Stimulated activated CD4-positive, alpha-beta T cell treated with anti-CD3 and anti-CD28 coated beads, Interleukin-4, amount 100 ng/mL, for 1 hour (primary cell): Measurements from ENCODE around the gene UNC13C.

ENCODE experiments used
- DNase-seq: peaks from one replicate; pipeline ENCODE4 v3.0.0-alpha.2; 2020

The UNC13C gene

DNA sequence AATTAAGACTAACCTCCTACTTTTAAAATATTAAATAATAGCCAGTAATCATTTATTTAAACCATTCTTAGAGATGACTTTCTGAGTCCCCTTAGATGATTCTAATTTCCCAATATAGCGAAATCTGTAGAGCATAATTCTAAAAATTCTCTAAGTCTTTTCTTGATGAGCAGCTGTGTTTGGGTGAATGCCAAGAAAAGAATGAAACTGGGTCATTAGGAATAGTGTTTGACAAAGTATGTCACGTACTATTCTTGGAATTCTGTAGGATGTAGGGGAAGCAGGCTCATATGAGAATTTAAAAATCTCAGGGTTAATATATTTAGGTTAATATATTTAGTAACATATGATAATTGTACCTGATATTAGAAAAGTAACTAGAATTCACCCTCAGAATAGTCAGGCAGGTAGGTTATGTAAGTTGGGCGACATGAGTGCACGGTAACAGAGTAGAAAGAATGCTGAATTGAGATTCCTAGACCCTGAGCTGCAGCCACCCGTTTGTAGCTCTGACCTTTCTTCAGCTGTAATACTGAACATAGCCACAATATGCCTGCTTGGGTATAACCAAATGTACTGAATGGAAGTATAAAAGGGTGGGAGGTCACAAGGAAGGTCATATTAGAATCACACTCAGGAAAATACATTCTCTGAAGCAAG lies 524.3 kb downstream of the UNC13C start:
- no peak for DNase-seq

DNA sequence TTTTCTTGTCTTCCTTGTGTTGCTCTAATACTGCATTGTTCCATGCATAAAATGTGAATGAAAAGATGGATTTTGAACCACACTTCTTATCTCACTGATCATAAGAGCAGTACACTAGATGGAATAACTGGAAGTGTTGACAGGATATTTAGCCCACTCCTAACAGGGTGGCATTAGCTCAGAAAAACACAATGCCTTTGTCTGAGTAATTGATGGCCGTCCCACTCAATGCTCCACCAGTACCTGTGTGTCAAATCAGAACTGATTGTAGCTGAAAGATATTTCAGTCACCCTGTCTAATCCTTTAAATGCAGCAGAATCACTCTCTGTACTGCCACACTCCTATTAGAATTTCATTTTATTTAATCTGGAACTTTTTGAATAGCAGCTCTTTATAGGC lies 526.5 kb downstream of the UNC13C start:
- no peak for DNase-seq

DNA sequence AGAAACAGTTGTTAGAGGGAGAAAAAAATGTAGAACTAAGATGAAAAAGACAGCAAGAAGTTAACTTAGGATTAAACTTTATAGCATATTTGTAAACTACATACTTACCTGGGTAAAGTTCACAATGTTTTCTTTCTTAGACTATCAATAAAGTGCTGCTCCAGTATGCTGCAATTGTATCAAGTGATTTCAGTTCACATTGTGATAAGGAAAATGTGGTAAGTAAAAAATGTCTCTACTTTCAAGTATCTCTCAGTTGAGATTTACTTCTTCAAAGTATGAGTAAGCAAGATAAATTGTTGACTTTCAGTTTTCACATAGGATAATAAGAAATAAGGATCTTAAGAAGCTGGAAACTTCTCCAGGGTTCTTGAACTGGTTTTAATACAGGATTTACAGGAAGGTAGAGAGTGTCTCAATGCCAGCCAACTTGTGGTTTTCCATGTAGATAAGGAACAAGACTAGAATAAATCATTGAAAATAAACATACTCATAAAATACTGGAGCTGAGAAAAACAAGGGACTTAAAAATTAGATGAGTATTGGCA lies 528.8 kb downstream of the UNC13C start:
- DNase-seq, result no peak

- DNase-seq, result no peak
Measured at GRCh38 chr15:54514601-54515000, 536.4 kb downstream of the UNC13C start.

- DNase-seq, result no peak
Measured at GRCh38 chr15:54515664-54516582, 537.7 kb downstream of the UNC13C start.

DNA sequence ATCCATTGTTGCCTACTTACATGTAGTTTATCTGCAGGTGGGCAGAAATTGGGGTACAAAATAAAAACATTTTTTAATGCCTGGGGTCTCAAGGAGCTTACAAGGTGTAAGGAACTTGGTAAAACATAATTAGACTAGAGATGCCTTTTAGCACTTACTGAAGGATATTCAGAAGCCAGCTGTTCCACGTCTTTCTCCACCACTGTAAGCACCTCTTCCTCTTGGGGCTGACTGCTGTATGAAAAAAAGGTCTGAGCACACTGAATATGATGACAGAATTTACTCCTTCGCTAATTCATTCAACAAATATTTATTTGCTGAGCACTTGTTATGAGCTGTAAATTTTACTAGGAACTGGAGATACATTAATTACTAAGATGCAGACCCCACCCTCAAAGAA lies 539.1 kb downstream of the UNC13C start:
- no peak for DNase-seq

DNA sequence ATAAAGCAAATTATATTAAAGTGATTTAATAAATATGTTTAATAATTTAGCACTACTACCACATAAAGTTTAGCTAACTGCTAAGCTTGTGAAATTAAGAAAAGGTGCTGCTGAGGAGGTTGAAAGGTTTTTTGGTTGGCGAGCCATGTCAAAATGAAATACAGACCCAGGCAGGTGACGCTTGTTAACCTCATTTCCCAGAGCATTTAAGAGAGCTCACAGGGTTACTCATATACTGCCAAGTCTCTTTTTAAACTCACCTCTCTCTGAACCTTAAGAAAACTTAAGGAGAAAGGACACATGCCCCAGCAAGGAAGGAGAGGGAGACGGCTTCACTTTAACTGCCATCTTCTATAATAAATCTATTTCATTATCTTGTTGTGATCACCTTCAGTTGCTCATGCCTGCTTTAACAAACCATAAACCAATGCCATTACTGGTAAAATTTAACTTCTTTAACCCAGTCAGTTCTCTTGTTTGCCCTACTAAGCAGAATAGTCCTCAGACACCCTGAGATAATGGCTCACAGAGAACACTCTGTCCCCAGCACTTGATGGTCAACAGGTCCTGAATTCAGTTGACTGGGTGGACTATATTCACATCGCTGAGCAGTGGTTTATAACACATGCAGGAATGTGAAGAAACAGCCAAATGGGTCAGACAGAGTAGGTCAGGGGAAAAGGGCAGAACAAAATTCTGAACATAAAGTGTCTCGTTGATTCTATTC lies 540.1 kb downstream of the UNC13C start:
- no peak for DNase-seq

DNA sequence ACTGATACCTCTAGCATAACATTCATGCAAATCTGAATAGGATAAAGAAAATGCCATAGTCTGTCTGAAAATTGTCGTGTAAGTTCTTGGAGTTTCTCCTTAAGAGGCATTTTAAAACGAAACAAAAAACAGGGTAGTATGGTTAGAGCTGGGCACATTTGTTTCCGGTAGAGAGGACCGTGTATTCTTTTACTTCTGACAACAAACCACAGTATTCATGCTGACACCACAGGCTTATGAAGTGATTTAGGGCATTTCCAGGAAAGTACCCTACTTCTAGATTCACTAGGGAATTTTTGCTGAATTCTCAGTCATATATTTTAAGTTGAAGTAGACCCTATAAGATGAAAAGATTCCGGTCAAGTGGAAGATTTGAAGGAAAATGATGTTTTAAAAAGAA lies 541.3 kb downstream of the UNC13C start:
- no peak for DNase-seq

DNA sequence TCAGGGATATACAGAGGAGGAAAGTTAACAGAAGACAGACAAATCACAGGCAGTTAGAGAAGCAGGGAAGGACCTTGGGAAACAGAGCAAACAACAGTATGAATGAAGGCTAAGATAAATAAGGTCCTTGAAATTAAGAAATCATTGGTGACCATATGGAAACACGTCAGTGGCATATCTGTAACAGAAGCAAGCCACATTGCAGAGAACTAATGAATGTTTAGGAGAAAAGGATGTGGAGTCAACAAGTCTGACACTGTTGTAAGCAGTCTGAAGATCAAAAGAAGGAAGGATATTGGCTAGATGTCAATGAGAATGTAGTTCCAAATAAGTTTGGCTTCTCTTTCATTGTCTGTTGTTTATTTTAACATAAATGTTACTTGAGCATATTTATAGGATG lies 542.4 kb downstream of the UNC13C start:
- no peak for DNase-seq

DNA sequence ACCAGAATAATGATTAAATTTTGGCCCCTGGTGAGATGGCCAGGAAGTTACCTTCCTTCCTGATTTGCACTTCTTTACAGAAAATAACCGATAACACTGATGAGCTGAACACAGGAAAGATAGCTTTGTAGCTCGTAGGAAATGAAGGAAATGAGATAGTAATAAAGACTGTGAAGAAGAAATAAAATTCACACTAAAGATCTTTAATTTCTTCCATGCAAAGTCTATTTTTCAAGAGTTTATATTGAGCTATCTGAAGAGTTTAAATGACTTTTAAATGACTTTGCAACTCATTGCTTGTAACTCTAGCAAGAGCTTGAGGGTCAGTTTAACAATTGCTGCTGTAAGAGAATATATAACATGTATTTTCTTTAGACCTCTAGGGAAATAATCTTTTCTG lies 543.0 kb downstream of the UNC13C start:
- no peak for DNase-seq

DNA sequence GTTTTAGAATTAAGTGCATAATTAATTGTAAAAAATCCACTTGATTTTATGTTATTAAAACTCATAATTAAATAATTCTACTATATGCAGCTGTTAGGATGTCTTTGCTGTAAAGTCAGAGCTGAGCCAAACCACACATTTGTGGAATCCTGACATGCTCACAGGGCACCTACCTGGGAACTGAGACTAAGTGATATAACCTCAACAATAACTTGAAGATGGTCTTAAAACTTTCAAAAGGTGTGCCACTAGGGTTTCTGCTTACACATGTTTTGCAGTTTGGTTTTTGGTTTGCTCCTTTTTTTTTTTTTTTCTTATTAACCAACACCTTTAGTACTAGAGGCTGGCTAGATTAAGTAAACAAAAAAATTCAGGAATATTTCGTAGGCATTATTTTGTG lies 549.8 kb downstream of the UNC13C start:
- no peak for DNase-seq

GRCh38 chr15:54540721-54541120 lies 562.5 kb downstream of the UNC13C start:
- DNase-seq, result no peak

GRCh38 chr15:54547491-54547890 lies 569.2 kb downstream of the UNC13C start:
- no peak for DNase-seq

DNA sequence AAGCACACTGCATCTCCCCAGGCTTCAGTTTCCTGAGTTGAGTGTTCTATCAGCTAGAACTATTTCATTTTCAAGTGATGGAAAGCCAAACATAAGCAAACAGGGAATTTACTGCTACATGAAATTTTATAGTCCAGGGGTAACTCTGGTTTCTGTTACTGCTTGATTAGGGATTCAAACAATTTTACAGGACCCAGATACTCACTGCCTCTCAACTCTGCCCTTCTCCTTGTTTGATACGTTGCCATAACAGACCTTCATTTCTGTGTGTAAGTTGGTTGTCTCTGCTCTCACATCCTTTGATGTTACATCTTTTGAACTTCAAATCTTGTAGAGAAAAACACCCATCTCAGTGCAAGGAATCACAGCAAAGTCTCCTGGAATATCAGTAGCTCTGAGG lies 572.7 kb downstream of the UNC13C start:
- DNase-seq, result no peak

DNA sequence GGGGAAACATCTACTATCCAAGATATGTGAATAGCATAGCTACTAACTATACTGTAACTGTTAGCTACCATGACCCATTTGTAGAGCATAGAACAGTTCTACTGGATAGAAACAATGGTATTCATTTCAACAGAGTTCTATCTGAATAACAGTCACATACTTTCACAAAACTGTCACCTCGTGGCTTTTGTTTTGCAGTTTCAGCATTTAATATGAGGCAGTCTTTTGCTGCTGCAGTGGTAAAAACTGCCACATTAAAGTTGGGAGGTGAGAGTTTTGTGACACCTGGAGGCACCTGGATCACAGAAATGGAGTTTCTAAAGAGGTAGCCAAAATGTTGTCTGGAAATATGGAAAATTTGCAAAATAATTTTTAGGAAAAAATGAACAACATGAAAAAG lies 578.0 kb downstream of the UNC13C start:
- no peak for DNase-seq

DNA sequence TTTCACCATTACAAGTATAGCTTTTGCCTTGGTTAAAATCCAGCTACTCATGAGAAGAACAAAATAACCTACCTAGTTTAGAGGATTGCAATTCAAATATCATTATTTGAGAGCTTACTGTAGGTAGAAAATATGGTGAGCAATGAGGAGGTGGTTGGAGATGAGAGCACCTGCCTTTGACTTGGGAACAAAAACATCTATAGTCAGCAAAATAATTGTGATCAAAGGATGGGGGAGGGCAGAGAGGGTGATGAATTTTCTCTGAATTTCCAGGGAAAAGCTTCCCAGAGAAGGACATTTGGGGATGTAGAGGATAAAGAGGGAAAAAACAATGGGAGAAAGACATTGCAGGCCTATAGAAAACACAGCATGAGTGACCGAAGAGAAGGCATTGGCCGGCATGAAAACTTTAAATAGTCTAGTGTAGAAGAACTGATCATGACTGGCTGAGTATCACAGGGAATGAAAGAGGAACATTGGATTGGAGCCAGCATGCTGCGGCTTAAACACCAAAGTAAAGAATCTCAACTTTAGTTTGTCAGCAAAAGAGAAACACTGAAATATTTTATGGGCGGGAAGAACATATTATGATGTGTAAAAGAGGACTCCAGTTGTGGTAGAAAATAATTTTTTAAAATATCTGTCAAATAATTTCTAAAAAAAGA lies 581.3 kb downstream of the UNC13C start:
- no peak for DNase-seq

GRCh38 chr15:54560417-54560816 lies 582.2 kb downstream of the UNC13C start:
- no peak for DNase-seq

- DNase-seq, result no peak
Measured at GRCh38 chr15:54564166-54564565, 585.9 kb downstream of the UNC13C start.

- DNase-seq, result no peak
Measured at GRCh38 chr15:54566654-54567053, 588.4 kb downstream of the UNC13C start.

- no peak for DNase-seq
Measured at GRCh38 chr15:54567408-54568035, 589.3 kb downstream of the UNC13C start.

DNA sequence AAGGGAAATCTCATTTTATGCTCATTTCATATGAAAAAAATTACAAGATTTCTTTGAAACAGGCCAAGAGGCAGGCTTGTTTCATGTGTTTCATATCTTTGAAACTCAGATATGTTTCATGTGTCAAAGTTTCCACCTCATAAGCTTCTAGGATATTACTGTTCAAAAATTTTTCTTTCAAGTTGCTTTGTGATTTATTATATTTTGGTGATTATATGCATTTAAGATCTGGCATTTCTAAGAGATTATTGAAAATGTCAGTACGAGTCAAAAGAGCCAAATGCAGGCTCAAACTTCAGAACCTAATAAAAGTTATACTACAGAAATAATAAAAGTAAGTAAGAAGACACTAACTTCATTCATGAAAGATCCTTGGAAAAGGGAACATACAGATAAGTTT lies 590.1 kb downstream of the UNC13C start:
- DNase-seq, result no peak

GRCh38 chr15:54571576-54571975 lies 593.3 kb downstream of the UNC13C start:
- no peak for DNase-seq
